Activated CD4-positive, alpha-beta memory T cell treated with anti-CD3 and anti-CD28 coated beads, Interleukin-2, amount 10 ng/mL, durations not matched to agents 7 days and 5 days (primary cell): ENCODE results near the gene PARVG. TPM values are rescaled to one million over a fixed set of nuclear protein-coding genes. Genes with fewer than 3 reads are reported as not detected.

Experiments
- CTCF ChIA-PET: fragments of 350-600 bp; sonication (Branson Sonifier 250); formaldehyde crosslinking; loops from one replicate; lab custom pipeline; 2021; ENCODE audit warnings: antibody characterized with exemption, inconsistent platforms; lab: Charles Lee
- POLR2A ChIA-PET: fragments of 350-600 bp; sonication (Branson Sonifier 250); formaldehyde crosslinking; loops from one replicate; lab custom pipeline; 2021; ENCODE audit warnings: antibody characterized with exemption; lab: Charles Lee
- DNase-seq: peaks from one replicate; pipeline ENCODE4 v3.0.0-alpha.2; 2020
- H3K27ac Mint-ChIP-seq: one replicate; pipeline ENCODE4 v1.8.0; 2021; ENCODE audit warnings: mild to moderate bottlenecking, mixed read lengths
- H3K27me3 Mint-ChIP-seq: one replicate; pipeline ENCODE4 v1.8.0; 2021; ENCODE audit warnings: mixed read lengths
- H3K36me3 Mint-ChIP-seq: one replicate; pipeline ENCODE4 v1.8.0; 2021; ENCODE audit warnings: low read depth, mixed read lengths
- H3K4me1 Mint-ChIP-seq: one replicate; pipeline ENCODE4 v1.8.0; 2021; ENCODE audit warnings: mixed read lengths
- H3K4me3 Mint-ChIP-seq: one replicate; pipeline ENCODE4 v1.8.0; 2021; ENCODE audit warnings: mild to moderate bottlenecking, mixed read lengths
- H3K9me3 Mint-ChIP-seq: one replicate; pipeline ENCODE4 v1.8.0; 2021; ENCODE audit warnings: mixed read lengths
- total RNA-seq, 2 experiments: library from RNA; stranded (reverse); gene quantifications; one replicate each; pipeline ENCODE4 v1.2.3, GENCODE V29; 2021

PARVG gene
- total RNA-seq, 2 experiments from 2014 or later = 123 to 128 TPM

GRCh38 chr22:44206330-44206645, 25.6 kb downstream of the PARVG start:
- Mint-ChIP-seq H3K27me3 (peaks cover 3% of the 10 kb centered on the region), H3K9me3 (no peaks in the 10 kb centered on the region), H3K36me3 (peaks cover 10% of the 10 kb centered on the region), H3K27ac (no peak overlapping the region), H3K4me3 (no peak overlapping the region), H3K4me1 (peaks cover 9% of the 10 kb centered on the region)
- CTCF ChIA-PET = no interaction called here
- no peak for DNase-seq
- POLR2A ChIA-PET = interaction anchor here (1.9 kb wide), 1 partner anchor 11 kb away, joined by 4 read pairs; no protein-coding TSS in a partner anchor

GRCh38 chr22:44206696-44207095, 26.0 kb downstream of the PARVG start:
- H3K4me1 Mint-ChIP-seq = peaks cover 9% of the 10 kb centered on the region
- POLR2A ChIA-PET = interaction anchor here (1.0 kb wide), 1 partner anchor 9 kb away, joined by 3 read pairs; no protein-coding TSS in a partner anchor

GRCh38 chr22:44207173-44207980, 26.7 kb downstream of the PARVG start:
- Mint-ChIP-seq H3K9me3 (no peaks in the 10 kb centered on the region), H3K4me3 (no peak overlapping the region), H3K36me3 (peaks cover 8% of the 10 kb centered on the region), H3K27ac (no peak overlapping the region), H3K4me1 (peaks cover 9% of the 10 kb centered on the region), H3K27me3 (peaks cover 3% of the 10 kb centered on the region)
- no peak for DNase-seq
- CTCF ChIA-PET = interaction anchor here (0.8 kb wide), 1 partner anchor 214 kb away, joined by 3 read pairs; no protein-coding TSS in a partner anchor
- POLR2A ChIA-PET = interaction anchor here (0.9 to 1.0 kb wide), 2 partner anchors 8 to 24 kb away, joined by 3 read pairs; no protein-coding TSS in a partner anchor

More at GRCh38 chr22:44206696-44207095, 26.0 kb downstream of the PARVG start:
- CTCF ChIA-PET = no interaction called here
- Mint-ChIP-seq H3K27me3 (peaks cover 3% of the 10 kb centered on the region), H3K36me3 (peaks cover 10% of the 10 kb centered on the region), H3K27ac (no peak overlapping the region), H3K9me3 (no peaks in the 10 kb centered on the region), H3K4me3 (no peak overlapping the region)
- no peak for DNase-seq

GRCh38 chr22:44207981-44208317, 27.2 kb downstream of the PARVG start:
- peaks cover 3% of the 10 kb centered on the region for H3K27me3 Mint-ChIP-seq
- H3K27ac Mint-ChIP-seq = no peak overlapping the region
- no peaks in the 10 kb centered on the region for H3K9me3 Mint-ChIP-seq
- ChIA-PET CTCF (interaction anchor here (0.8 kb wide), 1 partner anchor 215 kb away, joined by 3 read pairs; no protein-coding TSS in a partner anchor), POLR2A (interaction anchor here (0.9 kb wide), 1 partner anchor 25 kb away, joined by 3 read pairs; no protein-coding TSS in a partner anchor)
- H3K36me3 Mint-ChIP-seq = peaks cover 2% of the 10 kb centered on the region
- no peak for DNase-seq
- H3K4me1 Mint-ChIP-seq = peaks cover 9% of the 10 kb centered on the region
- H3K4me3 Mint-ChIP-seq = no peak overlapping the region

- Mint-ChIP-seq H3K4me1 (peaks cover 9% of the 10 kb centered on the region), H3K4me3 (no peak overlapping the region)
- CTCF ChIA-PET = no interaction called here
Observed at GRCh38 chr22:44209343-44209742, 28.6 kb downstream of the PARVG start.

GRCh38 chr22:44210722-44211121, 30.0 kb downstream of the PARVG start:
- H3K27me3 Mint-ChIP-seq = peaks cover 3% of the 10 kb centered on the region

More at GRCh38 chr22:44209343-44209742, 28.6 kb downstream of the PARVG start:
- H3K36me3 Mint-ChIP-seq = no peaks in the 10 kb centered on the region
- H3K27me3 Mint-ChIP-seq = peaks cover 3% of the 10 kb centered on the region
- no peak for DNase-seq
- no peak overlapping the region for H3K27ac Mint-ChIP-seq
- POLR2A ChIA-PET = no interaction called here
- H3K9me3 Mint-ChIP-seq = no peaks in the 10 kb centered on the region

GRCh38 chr22:44211256-44211945, 30.7 kb downstream of the PARVG start:
- H3K27ac Mint-ChIP-seq = no peak overlapping the region
- ChIA-PET CTCF (no interaction called here), POLR2A (interaction anchor here (0.6 kb wide), 1 partner anchor 433 kb away, joined by 3 read pairs; no protein-coding TSS in a partner anchor)
- peaks cover 3% of the 10 kb centered on the region for H3K27me3 Mint-ChIP-seq
- H3K4me3 Mint-ChIP-seq = no peak overlapping the region
- H3K4me1 Mint-ChIP-seq = peaks cover 9% of the 10 kb centered on the region
- H3K9me3 Mint-ChIP-seq = no peaks in the 10 kb centered on the region
- no peak for DNase-seq
- no peaks in the 10 kb centered on the region for H3K36me3 Mint-ChIP-seq

More at GRCh38 chr22:44210722-44211121, 30.0 kb downstream of the PARVG start:
- no peak for DNase-seq
- Mint-ChIP-seq H3K4me3 (no peak overlapping the region), H3K4me1 (peaks cover 9% of the 10 kb centered on the region), H3K9me3 (no peaks in the 10 kb centered on the region), H3K36me3 (no peaks in the 10 kb centered on the region), H3K27ac (no peak overlapping the region)
- ChIA-PET CTCF (no interaction called here), POLR2A (interaction anchor here (0.6 kb wide), 1 partner anchor 16 kb away, joined by 3 read pairs; no protein-coding TSS in a partner anchor)

- Mint-ChIP-seq H3K4me3 (no peak overlapping the region), H3K4me1 (peaks cover 9% of the 10 kb centered on the region), H3K36me3 (no peaks in the 10 kb centered on the region), H3K27ac (no peak overlapping the region), H3K9me3 (no peaks in the 10 kb centered on the region), H3K27me3 (peaks cover 3% of the 10 kb centered on the region)
- CTCF ChIA-PET = no interaction called here
- DNase-seq = no peak
- POLR2A ChIA-PET = no interaction called here
Observed at GRCh38 chr22:44211946-44212930, 31.5 kb downstream of the PARVG start.

- Mint-ChIP-seq H3K4me3 (no peak overlapping the region), H3K27ac (no peak overlapping the region), H3K36me3 (no peaks in the 10 kb centered on the region), H3K9me3 (no peaks in the 10 kb centered on the region), H3K27me3 (peaks cover 3% of the 10 kb centered on the region), H3K4me1 (peaks cover 9% of the 10 kb centered on the region)
- POLR2A ChIA-PET = no interaction called here
- CTCF ChIA-PET = no interaction called here
- no peak for DNase-seq
Observed at GRCh38 chr22:44212936-44213335, 32.2 kb downstream of the PARVG start.

GRCh38 chr22:44213489-44214043, 32.8 kb downstream of the PARVG start:
- Mint-ChIP-seq H3K27me3 (peaks cover 3% of the 10 kb centered on the region), H3K27ac (no peak overlapping the region), H3K4me1 (peaks cover 9% of the 10 kb centered on the region), H3K9me3 (no peaks in the 10 kb centered on the region), H3K36me3 (no peaks in the 10 kb centered on the region), H3K4me3 (no peak overlapping the region)
- DNase-seq = no peak
- CTCF ChIA-PET = no interaction called here
- POLR2A ChIA-PET = no interaction called here

- no peaks in the 10 kb centered on the region for H3K9me3 Mint-ChIP-seq
- ChIA-PET CTCF (no interaction called here), POLR2A (no interaction called here)
- no peak overlapping the region for H3K4me3 Mint-ChIP-seq
- H3K36me3 Mint-ChIP-seq = no peaks in the 10 kb centered on the region
- H3K4me1 Mint-ChIP-seq = peaks cover 9% of the 10 kb centered on the region
- H3K27ac Mint-ChIP-seq = no peak overlapping the region
- H3K27me3 Mint-ChIP-seq = peaks cover 3% of the 10 kb centered on the region
- no peak for DNase-seq
Observed at GRCh38 chr22:44214187-44214586, 33.5 kb downstream of the PARVG start.

GRCh38 chr22:44214764-44215163, 34.0 kb downstream of the PARVG start:
- ChIA-PET POLR2A (interaction anchor here (1.0 kb wide), 1 partner anchor 8 kb away, joined by 3 read pairs; no protein-coding TSS in a partner anchor), CTCF (no interaction called here)
- Mint-ChIP-seq H3K4me3 (no peak overlapping the region), H3K27ac (no peak overlapping the region), H3K27me3 (peaks cover under 1% of the 10 kb centered on the region), H3K9me3 (no peaks in the 10 kb centered on the region), H3K36me3 (no peaks in the 10 kb centered on the region), H3K4me1 (peaks cover 5% of the 10 kb centered on the region)
- DNase-seq = no peak
